Measurements from ENCODE around the gene CAPRIN1.
"Not testable (repeated sequence)": the region's sequence is repeated elsewhere in the genome, so short reads cannot be mapped to it uniquely, and the experiment has no call there.

CAPRIN1 gene

GRCh38 chr11:34068111-34068510, 16.6 kb downstream of the CAPRIN1 start:
- Histone ChIP-seq H3K4me3 (no peak overlapping the region), H3K9me3 (no peaks in the 10 kb centered on the region), H3K4me1 (peaks cover 0 to 52% (median 12%) of the 10 kb centered on the region in 4 donors), H3K36me3 (peaks cover 8 to 14% (median 11%) of the 10 kb centered on the region in 3 donors), H3K27me3 (no peaks in the 10 kb centered on the region), H3K27ac (no peak overlapping the region)
- intact Hi-C loops (cut with DNase I; ENCODE audit: low total_unique reads): no loop called here
- TF ChIP-seq CTCF (IDR thresholded peaks at IDR 0.05): no peak
- no peak for DNase-seq

- Histone ChIP-seq H3K36me3 (peaks cover 29 to 40% (median 37%) of the 10 kb centered on the region in 3 donors), H3K4me1 (peaks cover 0 to 47% (median 13%) of the 10 kb centered on the region in 4 donors)
- DNase-seq; H3K9me3 ChIP-seq; intact Hi-C loops (cut with DNase I; ENCODE audit: low total_unique reads); H3K4me3 ChIP-seq; H3K27me3 ChIP-seq; H3K27ac ChIP-seq: not testable (repeated sequence)
Measured at GRCh38 chr11:34071306-34071705, 19.8 kb downstream of the CAPRIN1 start.

GRCh38 chr11:34072041-34072440, 20.5 kb downstream of the CAPRIN1 start:
- no peak for TF ChIP-seq CTCF (IDR thresholded peaks at IDR 0.05)
- H3K27ac ChIP-seq: no peak overlapping the region
- H3K4me1 ChIP-seq: peaks cover 0 to 40% (median 11%) of the 10 kb centered on the region in 4 donors
- no peaks in the 10 kb centered on the region for H3K9me3 ChIP-seq
- H3K36me3 ChIP-seq: peaks cover 37 to 48% (median 45%) of the 10 kb centered on the region in 3 donors
- intact Hi-C loops (cut with DNase I; ENCODE audit: low total_unique reads): no loop called here
- no peak for DNase-seq
- H3K4me3 ChIP-seq: no peak overlapping the region
- H3K27me3 ChIP-seq: no peaks in the 10 kb centered on the region

GRCh38 chr11:34072832-34073231, 21.3 kb downstream of the CAPRIN1 start:
- H3K36me3 ChIP-seq: peaks cover 45 to 55% (median 47%) of the 10 kb centered on the region in 3 donors
- intact Hi-C loops (cut with DNase I; ENCODE audit: low total_unique reads): no loop called here

GRCh38 chr11:34074391-34074790, 22.9 kb downstream of the CAPRIN1 start:
- DNase-seq: no peak
- no peak for TF ChIP-seq CTCF (IDR thresholded peaks at IDR 0.05)
- intact Hi-C loops (cut with DNase I; ENCODE audit: low total_unique reads): no loop called here
- H3K4me1 ChIP-seq: peaks cover 0 to 19% (median 7%) of the 10 kb centered on the region in 4 donors
- no peaks in the 10 kb centered on the region for H3K27me3 ChIP-seq
- no peak overlapping the region for H3K4me3 ChIP-seq
- H3K27ac ChIP-seq: no peak overlapping the region
- H3K9me3 ChIP-seq: no peaks in the 10 kb centered on the region
- peaks cover 48 to 71% (median 54%) of the 10 kb centered on the region in 3 donors for H3K36me3 ChIP-seq

More at GRCh38 chr11:34072832-34073231, 21.3 kb downstream of the CAPRIN1 start:
- no peak for TF ChIP-seq CTCF (IDR thresholded peaks at IDR 0.05)
- Histone ChIP-seq H3K9me3 (no peaks in the 10 kb centered on the region), H3K27me3 (no peaks in the 10 kb centered on the region), H3K4me3 (no peak overlapping the region), H3K4me1 (peaks cover 0 to 32% (median 10%) of the 10 kb centered on the region in 4 donors), H3K27ac (no peak overlapping the region)
- no peak for DNase-seq

- Histone ChIP-seq H3K4me3 (no peak overlapping the region), H3K27ac (peak overlapping the region in 1 of 2 donors; percentile 6), H3K9me3 (no peaks in the 10 kb centered on the region), H3K36me3 (peaks cover 56 to 80% (median 63%) of the 10 kb centered on the region in 3 donors), H3K27me3 (no peaks in the 10 kb centered on the region), H3K4me1 (peaks cover 0 to 13% (median 7%) of the 10 kb centered on the region in 4 donors)
- DNase-seq: no peak
- intact Hi-C loops (cut with DNase I; ENCODE audit: low total_unique reads): no loop called here
- TF ChIP-seq CTCF (IDR thresholded peaks at IDR 0.05): no peak
Measured at GRCh38 chr11:34075178-34075820, 23.8 kb downstream of the CAPRIN1 start.

Measured in tibial artery (tissue), 4 donors.